ENCODE results near the gene XPA. TPM values are rescaled to one million over a fixed set of nuclear protein-coding genes. Genes with fewer than 3 reads are reported as not detected.

Gene XPA
- total and polyA plus RNA-seq, 8 donors = 1.3 to 31.0 (median 23.9) TPM

- intact Hi-C loops (cut with DNase I; ENCODE audit: low total_unique reads) = no loop called here
- peak overlapping the region in 2 of 5 donors; percentile 92 to 99 for H3K27ac ChIP-seq
- H3K4me3 ChIP-seq = peak overlapping the region in 2 of 4 donors; percentile 79 to 81
- WGBS, 5 donors = 65 to 72% (median 71%) methylated on average over 7 of the region's 7 CpGs
- TF ChIP-seq POLR2A (IDR thresholded peaks at IDR 0.05) = no peak
- no peak for TF ChIP-seq EP300 (IDR thresholded peaks at IDR 0.05)
- no peak for TF ChIP-seq POLR2AphosphoS5 (IDR thresholded peaks at IDR 0.05)
- TF ChIP-seq, protein P1, sequence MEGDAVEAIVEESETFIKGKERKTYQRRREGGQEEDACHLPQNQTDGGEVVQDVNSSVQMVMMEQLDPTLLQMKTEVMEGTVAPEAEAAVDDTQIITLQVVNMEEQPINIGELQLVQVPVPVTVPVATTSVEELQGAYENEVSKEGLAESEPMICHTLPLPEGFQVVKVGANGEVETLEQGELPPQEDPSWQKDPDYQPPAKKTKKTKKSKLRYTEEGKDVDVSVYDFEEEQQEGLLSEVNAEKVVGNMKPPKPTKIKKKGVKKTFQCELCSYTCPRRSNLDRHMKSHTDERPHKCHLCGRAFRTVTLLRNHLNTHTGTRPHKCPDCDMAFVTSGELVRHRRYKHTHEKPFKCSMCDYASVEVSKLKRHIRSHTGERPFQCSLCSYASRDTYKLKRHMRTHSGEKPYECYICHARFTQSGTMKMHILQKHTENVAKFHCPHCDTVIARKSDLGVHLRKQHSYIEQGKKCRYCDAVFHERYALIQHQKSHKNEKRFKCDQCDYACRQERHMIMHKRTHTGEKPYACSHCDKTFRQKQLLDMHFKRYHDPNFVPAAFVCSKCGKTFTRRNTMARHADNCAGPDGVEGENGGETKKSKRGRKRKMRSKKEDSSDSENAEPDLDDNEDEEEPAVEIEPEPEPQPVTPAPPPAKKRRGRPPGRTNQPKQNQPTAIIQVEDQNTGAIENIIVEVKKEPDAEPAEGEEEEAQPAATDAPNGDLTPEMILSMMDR (IDR thresholded peaks at IDR 0.05) = no peak
- no peak for DNase-seq
- no peaks in the 10 kb centered on the region for H3K27me3 ChIP-seq
- no peaks in the 10 kb centered on the region for H3K9me3 ChIP-seq
- peaks cover 40 to 72% (median 59%) of the 10 kb centered on the region in 4 donors for H3K4me1 ChIP-seq
- no peaks in the 10 kb centered on the region for H3K36me3 ChIP-seq
Measured at GRCh38 chr9:97635026-97635425, 62.1 kb downstream of the XPA start.

DNA sequence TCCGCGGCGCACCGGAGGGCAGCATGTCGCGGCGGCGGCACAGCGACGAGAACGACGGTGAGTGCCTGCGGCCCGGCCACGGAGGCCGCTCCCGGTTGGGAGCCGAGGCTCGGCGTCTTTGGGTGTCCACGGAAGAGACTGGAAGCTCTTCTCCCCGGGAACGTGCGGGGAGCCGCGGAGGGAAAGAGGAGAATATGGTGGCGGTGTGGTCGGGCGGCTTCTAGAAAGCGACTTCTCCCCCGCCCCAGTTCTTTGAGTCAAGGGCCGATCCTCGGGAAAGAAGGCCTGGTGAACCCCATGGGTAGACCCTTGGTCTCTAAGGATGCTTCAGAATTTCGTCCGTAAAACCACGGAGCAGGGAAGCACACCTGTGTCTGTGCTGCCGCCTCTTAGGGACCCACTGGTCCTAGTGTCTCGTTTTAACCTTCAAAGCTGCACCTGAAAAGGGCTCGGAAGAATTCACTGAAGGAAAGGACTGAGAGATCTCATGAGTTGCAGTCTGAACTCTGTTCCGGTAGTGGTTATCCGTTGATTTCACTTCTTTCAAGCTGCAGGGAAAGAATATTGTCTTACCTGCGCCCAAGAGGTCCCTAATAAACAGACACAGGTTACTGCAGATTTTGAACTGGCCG is 63.2 kb downstream of the XPA start:
- H3K4me3 ChIP-seq = peak overlapping the region; percentile 79 to 91 (median 84)
- no peak for DNase-seq
- peaks cover 39 to 70% (median 59%) of the 10 kb centered on the region in 4 donors for H3K4me1 ChIP-seq
- intact Hi-C loops (cut with DNase I; ENCODE audit: low total_unique reads) = no loop called here
- H3K27ac ChIP-seq = peak overlapping the region; percentile 92 to 100 (median 98)
- TF ChIP-seq EP300 (IDR thresholded peaks at IDR 0.05) (no peak), POLR2AphosphoS5 (IDR thresholded peaks at IDR 0.05) (no peak), POLR2A (IDR thresholded peaks at IDR 0.05) (no peak)
- TF ChIP-seq, protein P1 (IDR thresholded peaks at IDR 0.05) = no peak
- WGBS, 5 donors = 0 to 1% (median 0%) methylated on average over 40 to 43 of the region's 43 CpGs
- H3K27me3 ChIP-seq = no peaks in the 10 kb centered on the region
- no peaks in the 10 kb centered on the region for H3K36me3 ChIP-seq
- H3K9me3 ChIP-seq = no peaks in the 10 kb centered on the region

GRCh38 chr9:97632985-97633858 is 63.9 kb downstream of the XPA start, which contains the start of the genes NCBP1 and TSTD2:
NCBP1 (plus strand) TSS chr9:97633821; CDS start chr9:97633882, 61 bp downstream.
TSTD2 (minus strand) TSS chr9:97633368; CDS start chr9:97627562, 5,806 bp downstream.
- peak; percentile 98 to 99 for DNase-seq
- Histone ChIP-seq H3K27ac (peak within 1 kb of the TSS; percentile 92 to 100 (median 98)), H3K4me3 (peak within 1 kb of the TSS; percentile 79 to 91 (median 84)), H3K36me3 (no peaks in the 10 kb centered on the region), H3K27me3 (no peaks in the 10 kb centered on the region), H3K4me1 (peaks cover 38 to 70% (median 56%) of the 10 kb centered on the region in 4 donors), H3K9me3 (no peaks in the 10 kb centered on the region)
- WGBS, 5 donors = 0% methylated on average over 8 to 83 of the region's 83 CpGs
- intact Hi-C loops (cut with DNase I; ENCODE audit: low total_unique reads) = no loop called here
- TF ChIP-seq EP300 (IDR thresholded peaks at IDR 0.05) (peak; percentile 3), POLR2A (IDR thresholded peaks at IDR 0.05) (peak in 2 of 4 donors; percentile 53 to 67), POLR2AphosphoS5 (IDR thresholded peaks at IDR 0.05) (peak; percentile 55 to 96 (median 93))
- TF ChIP-seq, protein P1 (IDR thresholded peaks at IDR 0.05) = peak in 1 of 7 experiments; percentile 12

DNA sequence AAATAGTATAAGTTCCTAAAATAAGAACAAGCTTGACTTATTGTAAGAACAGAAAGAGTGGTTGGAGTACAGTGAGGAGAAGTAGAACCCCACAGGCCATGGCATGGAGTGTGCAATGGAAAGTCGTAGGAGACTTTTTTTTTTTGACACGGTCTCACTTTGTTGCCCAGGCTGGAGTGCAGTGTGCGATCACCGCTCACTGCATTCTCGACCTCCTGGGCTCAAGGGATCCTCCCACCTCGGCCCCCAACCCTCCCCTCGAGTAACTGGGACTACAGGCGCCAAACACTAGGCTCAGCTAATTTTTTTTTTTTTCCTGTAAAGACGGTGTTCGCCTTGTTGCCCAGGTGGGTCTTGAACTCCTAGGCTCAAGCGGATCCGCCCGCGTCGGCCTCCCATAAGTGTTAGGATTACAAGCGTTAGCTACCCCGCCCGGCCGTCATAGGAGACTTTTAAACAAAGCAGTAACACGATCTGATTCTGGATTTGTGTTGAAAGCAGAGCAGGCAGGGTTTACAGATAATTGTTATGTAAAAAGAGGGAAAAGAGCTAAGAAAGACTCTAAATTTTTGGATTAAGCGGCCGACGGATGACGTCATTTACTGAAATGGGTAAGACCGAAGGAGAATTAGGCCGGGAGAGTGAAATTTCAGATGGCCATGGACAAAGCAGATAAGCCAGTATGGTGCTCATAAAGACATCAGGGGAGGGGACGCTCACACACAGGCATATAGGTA is 64.7 kb downstream of the XPA start:
- intact Hi-C loops (cut with DNase I; ENCODE audit: low total_unique reads) = no loop called here
- TF ChIP-seq POLR2A (IDR thresholded peaks at IDR 0.05) = no peak
- TF ChIP-seq, protein P1 (IDR thresholded peaks at IDR 0.05) = no peak
- no peak for TF ChIP-seq EP300 (IDR thresholded peaks at IDR 0.05)
- no peak for TF ChIP-seq POLR2AphosphoS5 (IDR thresholded peaks at IDR 0.05)
- Histone ChIP-seq H3K4me3 (peak overlapping the region; percentile 79 to 91 (median 84)), H3K4me1 (peaks cover 31 to 70% (median 56%) of the 10 kb centered on the region in 4 donors), H3K27me3 (no peaks in the 10 kb centered on the region), H3K9me3 (no peaks in the 10 kb centered on the region), H3K36me3 (no peaks in the 10 kb centered on the region), H3K27ac (peak overlapping the region; percentile 92 to 100 (median 98))
- WGBS, 5 donors = 0 to 2% (median 2%) methylated on average over 27 of the region's 27 CpGs
- peak; percentile 56 to 85 for DNase-seq

Measured in stomach (tissue), 9 donors.